ENCODE data around the gene JAG2. TPM values are rescaled to one million over a fixed set of nuclear protein-coding genes. Genes with fewer than 3 reads are reported as not detected.
A peak's percentile ranks its signal among the peaks of the same experiment; 100 is the strongest.

JAG2 gene
- total and polyA plus RNA-seq, 2 of the 13 experiments (the other 11 are each of a cell fraction or from before 2014, with no cell fraction given), result 0.04 to 0.16 TPM

DNA sequence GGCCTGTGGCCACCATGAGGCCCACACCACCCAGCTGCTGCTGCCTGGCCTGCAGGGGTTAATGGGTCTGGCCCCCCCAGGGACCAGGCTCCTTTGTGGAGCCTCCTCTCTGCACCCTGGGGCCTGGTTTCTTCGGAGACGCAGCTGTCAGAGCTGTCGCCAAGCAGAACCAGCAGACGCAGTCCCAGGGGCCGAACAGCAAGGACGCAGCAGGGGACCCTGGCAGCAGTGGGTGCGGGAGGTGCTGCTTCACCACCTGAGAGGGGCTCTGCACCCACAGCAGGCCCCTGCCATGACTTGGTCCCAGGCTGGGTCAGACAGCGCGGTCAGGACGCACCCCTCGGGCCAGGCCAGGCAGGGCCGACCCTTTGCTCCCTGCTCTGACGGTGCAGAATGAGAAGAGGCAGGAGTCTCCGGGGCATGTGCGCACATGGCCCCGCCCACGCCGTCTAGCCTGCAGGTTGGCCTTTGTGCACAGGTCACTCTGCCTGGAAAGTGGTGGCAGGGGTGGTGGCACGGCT lies 30.5 kb downstream of the JAG2 start:
- DNase-seq (ENCODE audit: low spot score), result no peak

More for the DNA sequence above, 30.5 kb downstream of the JAG2 start:
- FAIRE-seq (no peak), ATAC-seq (peak; percentile 77)
- no peaks in the 10 kb centered on the region for H4K20me1 ChIP-seq (ENCODE audit: insufficient read depth, low read length)
- CTCF ChIA-PET (ENCODE audit: low intra/inter-chr PET ratio, low total read pairs), result no interaction called here
- H2AFZ ChIP-seq (ENCODE audit: low read length), result no peak overlapping the region
- no peak overlapping the region for H3K27ac ChIP-seq (ENCODE audit: extremely low read length, insufficient read depth, low read length)
- intact Hi-C loops (cut with micrococcal nuclease; ENCODE audit: unreplicated experiment), result no loop called here
- peaks cover 10% of the 10 kb centered on the region for H3K9me3 ChIP-seq (ENCODE audit: low read length)
- H3K4me3 ChIP-seq (replicated peaks in 1 of 3; ENCODE audit: insufficient read depth in 1 of 3, low read depth in 2 of 3, low read length in 3 of 3), result no peak overlapping the region; a peak in 1 of 6 replicates
- H3K79me2 ChIP-seq (ENCODE audit: insufficient read depth, low read length), result no peaks in the 10 kb centered on the region
- POLR2A ChIA-PET, result no interaction called here
- H3K36me3 ChIP-seq (replicated peaks in 1 of 2; ENCODE audit: control insufficient read depth in 1 of 2, insufficient read depth in 2 of 2, low read length in 2 of 2), result no peaks in the 10 kb centered on the region
- H3K27me3 ChIP-seq (ENCODE audit: control insufficient read depth in 1 of 2, insufficient read depth in 2 of 2, low read length in 2 of 2), result peaks cover 3 to 5% of the 10 kb centered on the region in 2 experiments; a peak in 2 of 5 replicates
- no peak overlapping the region for H3K9ac ChIP-seq (ENCODE audit: insufficient read depth, low read depth, low read length)
- TF ChIP-seq, protein P1, sequence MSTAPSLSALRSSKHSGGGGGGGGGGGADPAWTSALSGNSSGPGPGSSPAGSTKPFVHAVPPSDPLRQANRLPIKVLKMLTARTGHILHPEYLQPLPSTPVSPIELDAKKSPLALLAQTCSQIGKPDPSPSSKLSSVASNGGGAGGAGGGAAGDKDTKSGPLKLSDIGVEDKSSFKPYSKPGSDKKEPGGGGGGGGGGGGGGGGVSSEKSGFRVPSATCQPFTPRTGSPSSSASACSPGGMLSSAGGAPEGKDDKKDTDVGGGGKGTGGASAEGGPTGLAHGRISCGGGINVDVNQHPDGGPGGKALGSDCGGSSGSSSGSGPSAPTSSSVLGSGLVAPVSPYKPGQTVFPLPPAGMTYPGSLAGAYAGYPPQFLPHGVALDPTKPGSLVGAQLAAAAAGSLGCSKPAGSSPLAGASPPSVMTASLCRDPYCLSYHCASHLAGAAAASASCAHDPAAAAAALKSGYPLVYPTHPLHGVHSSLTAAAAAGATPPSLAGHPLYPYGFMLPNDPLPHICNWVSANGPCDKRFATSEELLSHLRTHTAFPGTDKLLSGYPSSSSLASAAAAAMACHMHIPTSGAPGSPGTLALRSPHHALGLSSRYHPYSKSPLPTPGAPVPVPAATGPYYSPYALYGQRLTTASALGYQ (CRISPR knock-in tag; IDR thresholded peaks at IDR 0.05), result no peak
- TF ChIP-seq ERF (CRISPR knock-in tag; IDR thresholded peaks at IDR 0.05) (no peak), ZFX (CRISPR knock-in tag; IDR thresholded peaks at IDR 0.05; ENCODE audit: low read depth) (no peak), CREM (IDR thresholded peaks at IDR 0.05) (no peak), CREM (CRISPR knock-in tag; IDR thresholded peaks at IDR 0.05) (no peak), ZNF101 (CRISPR knock-in tag; IDR thresholded peaks at IDR 0.05; ENCODE audit: borderline replicate concordance, low read depth) (no peak), TRIM24 (CRISPR knock-in tag; IDR thresholded peaks at IDR 0.05) (no peak), HOXA3 (CRISPR knock-in tag; IDR thresholded peaks at IDR 0.05) (no peak), SPEN (CRISPR knock-in tag; IDR thresholded peaks at IDR 0.05; ENCODE audit: low read depth) (no peak)
- TF ChIP-seq, protein P2, sequence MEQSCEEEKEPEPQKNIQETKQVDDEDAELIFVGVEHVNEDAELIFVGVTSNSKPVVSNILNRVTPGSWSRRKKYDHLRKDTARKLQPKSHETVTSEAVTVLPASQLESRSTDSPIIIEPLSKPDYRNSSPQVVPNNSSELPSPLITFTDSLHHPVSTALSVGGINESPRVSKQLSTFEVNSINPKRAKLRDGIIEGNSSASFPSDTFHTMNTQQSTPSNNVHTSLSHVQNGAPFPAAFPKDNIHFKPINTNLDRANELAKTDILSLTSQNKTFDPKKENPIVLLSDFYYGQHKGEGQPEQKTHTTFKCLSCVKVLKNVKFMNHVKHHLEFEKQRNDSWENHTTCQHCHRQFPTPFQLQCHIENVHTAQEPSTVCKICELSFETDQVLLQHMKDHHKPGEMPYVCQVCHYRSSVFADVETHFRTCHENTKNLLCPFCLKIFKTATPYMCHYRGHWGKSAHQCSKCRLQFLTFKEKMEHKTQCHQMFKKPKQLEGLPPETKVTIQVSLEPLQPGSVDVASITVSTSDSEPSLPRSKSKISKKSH (CRISPR knock-in tag; IDR thresholded peaks at IDR 0.05; ENCODE audit: borderline replicate concordance), result no peak
- in situ Hi-C loops (cut with HindIII; ENCODE audit: extremely low pct_ligation_motif_present, low pct_unique_long_range_greater_than_20kb), result no loop called here
- no peak overlapping the region for H3K4me2 ChIP-seq (ENCODE audit: low read depth, low read length)
- no peaks in the 10 kb centered on the region for H3K4me1 ChIP-seq (ENCODE audit: insufficient read depth, low read length)
- BruUV-seq (replicated peaks), result no TSS peak
- WGBS (ENCODE audit: low lambda C conversion rate), result 77% methylated on average over 6 of the region's 19 CpGs
